Neuron (in vitro differentiated cells): Measurements from ENCODE around the gene GOLGA6L9.
"Not testable (repeated sequence)": the region's sequence is repeated elsewhere in the genome, so short reads cannot be mapped to it uniquely, and the experiment has no call there.

Experiments used
- H2AFZ ChIP-seq: one replicate; pipeline ENCODE4 v1.6.1; 2013; ENCODE audit warnings: low read depth, mild to moderate bottlenecking, inconsistent platforms, low read length, moderate library complexity
- H3K27me3 ChIP-seq: one replicate; pipeline ENCODE4 v1.6.1; 2013; ENCODE audit warnings: low read length; ENCODE audit not compliant: insufficient read depth
- H3K36me3 ChIP-seq: one replicate; pipeline ENCODE4 v1.6.1; 2013; ENCODE audit warnings: low read length; ENCODE audit not compliant: insufficient read depth
- H3K4me1 ChIP-seq: one replicate; pipeline ENCODE4 v1.6.1; 2013; ENCODE audit warnings: low read length; ENCODE audit not compliant: insufficient read depth
- H3K4me3 ChIP-seq: 2 replicates; pipeline ENCODE4 v1.5.1; 2013; ENCODE audit warnings: mild to moderate bottlenecking, low read length, moderate library complexity
- H3K9me3 ChIP-seq: one replicate; pipeline ENCODE4 v1.6.1; 2013; ENCODE audit warnings: low read length

GOLGA6L9 gene, protein sequence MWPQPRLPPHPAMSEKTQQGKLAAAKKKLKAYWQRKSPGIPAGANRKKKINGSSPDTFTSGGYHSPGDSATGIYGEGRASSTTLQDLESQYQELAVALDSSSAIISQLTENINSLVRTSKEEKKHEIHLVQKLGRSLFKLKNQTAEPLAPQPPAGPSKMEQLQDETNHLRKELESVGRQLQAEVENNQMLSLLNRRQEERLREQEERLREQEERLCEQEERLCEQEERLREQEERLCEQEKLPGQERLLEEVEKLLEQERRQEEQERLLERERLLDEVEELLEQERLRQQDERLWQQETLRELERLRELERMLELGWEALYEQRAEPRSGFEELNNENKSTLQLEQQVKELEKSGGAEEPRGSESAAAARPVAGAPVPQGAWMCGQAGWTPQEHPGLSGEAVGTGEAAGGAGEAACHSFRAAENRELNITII

DNA sequence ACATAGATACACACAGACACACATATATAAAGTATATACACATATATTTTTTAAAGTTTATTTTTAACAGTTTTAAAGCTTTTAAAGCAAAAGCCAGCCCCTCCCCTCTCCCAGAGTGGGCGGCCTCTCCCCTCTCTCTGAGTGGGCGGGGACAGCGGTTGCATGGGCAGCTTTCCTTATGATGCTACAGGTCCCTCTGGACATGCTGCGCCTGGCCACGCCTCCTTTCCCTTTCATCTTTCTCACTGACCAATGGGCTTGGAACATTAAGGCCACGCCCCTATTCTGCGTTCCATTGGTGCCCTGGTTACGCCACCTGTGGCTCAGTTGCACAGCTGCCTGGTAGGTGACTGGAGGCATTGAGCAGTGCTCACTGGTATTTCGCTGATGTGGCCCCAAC, at the start of gene GOLGA6L9:
GOLGA6L9 (plus strand) TSS at position 124 of the 400 bp plus-strand sequence; CDS start at position 388, 264 bp downstream.
- not testable (repeated sequence) for H3K27me3 ChIP-seq, H3K36me3 ChIP-seq, H2AFZ ChIP-seq, H3K4me3 ChIP-seq, H3K9me3 ChIP-seq, H3K4me1 ChIP-seq

DNA sequence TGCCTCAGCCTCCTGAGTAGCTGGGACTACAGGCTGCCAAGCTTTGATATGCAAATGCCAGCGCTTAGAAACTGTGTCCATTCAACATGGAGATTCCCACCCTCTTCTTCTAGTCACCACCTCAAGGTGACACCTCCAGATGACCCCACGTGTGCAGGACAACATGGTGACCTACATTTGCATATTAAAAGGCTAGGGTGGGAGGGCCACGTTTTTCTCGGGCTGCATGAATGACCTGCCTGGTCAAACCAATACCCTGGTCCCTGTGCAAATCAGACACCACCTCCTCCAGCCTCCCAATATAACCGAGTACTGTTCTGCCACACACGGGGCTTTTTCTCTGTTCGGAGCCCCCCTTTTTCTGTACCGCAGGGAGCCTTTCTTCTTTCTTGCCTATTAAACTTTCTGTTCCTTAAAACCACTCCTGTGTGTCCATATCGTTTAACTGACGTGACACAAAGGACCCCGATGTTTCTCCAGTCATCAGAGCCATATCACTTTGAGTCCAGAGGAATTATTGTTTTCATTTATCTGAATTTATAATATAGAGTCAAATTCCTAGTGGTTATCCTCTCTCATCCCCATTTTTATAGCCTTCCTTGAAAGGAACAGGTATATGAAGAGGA, 48.2 kb upstream of the GOLGA6L9 start:
- not testable (repeated sequence) for H3K4me1 ChIP-seq, H3K9me3 ChIP-seq, H2AFZ ChIP-seq, H3K27me3 ChIP-seq, H3K36me3 ChIP-seq, H3K4me3 ChIP-seq

DNA sequence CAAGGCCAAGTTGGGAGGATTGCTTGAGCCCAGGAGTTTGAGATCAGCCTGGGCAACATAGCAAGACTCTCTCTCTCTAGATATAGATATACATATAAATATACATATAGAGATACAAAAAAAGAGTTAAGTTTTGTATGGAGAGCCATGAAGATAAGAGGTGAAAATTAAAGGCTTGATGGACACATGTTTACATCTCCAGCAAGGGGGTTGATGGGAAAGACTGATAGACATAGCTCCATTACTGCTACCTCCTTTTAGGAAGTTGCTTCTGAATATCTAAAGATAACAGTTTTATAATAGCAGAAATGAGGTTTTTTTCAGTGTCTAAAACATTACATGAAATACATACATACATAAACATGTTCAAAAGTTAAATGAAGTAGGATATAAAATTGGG, 42.4 kb upstream of the GOLGA6L9 start:
- not testable (repeated sequence) for H3K4me3 ChIP-seq, H2AFZ ChIP-seq, H3K27me3 ChIP-seq, H3K9me3 ChIP-seq, H3K36me3 ChIP-seq, H3K4me1 ChIP-seq

DNA sequence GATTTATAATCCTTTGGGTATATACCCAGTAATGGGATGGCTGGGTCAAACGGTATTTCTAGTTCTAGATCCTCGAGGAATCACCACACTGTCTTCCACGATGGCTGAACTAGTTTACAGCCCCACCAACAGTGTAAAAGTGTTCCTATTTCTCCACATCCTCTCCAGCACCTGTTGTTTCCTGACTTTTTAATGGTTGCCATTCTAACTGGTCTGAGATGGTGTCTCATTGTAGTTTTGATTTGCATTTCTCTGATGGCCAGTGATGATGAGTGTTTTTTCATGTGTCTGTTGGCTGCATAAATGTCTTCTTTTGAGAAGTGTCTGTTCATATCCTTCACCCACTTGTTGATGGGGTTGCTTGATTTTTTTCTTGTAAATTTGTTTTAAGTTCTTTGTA, 39.5 kb upstream of the GOLGA6L9 start:
- H3K9me3 ChIP-seq, H3K4me3 ChIP-seq, H2AFZ ChIP-seq, H3K4me1 ChIP-seq, H3K27me3 ChIP-seq, H3K36me3 ChIP-seq: not testable (repeated sequence)

DNA sequence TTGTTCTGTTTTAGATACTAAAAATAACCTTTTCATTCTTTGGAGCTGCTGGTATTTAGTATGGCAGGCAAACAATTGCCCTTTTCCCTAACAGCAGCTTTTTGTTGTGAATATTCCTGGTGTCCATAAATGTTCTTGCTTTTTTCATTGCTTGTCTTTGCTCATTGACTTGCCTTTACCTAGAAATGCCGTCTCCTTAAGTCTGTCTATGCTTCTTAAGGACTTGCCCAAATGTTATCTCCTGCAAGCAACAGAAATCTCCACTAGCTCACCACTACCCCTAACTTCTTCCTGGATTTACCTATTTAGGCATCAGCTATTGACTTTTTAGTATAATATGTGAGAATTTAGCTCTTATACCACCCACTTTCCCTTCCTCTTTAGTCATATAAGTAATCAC, 37.5 kb upstream of the GOLGA6L9 start:
- not testable (repeated sequence) for H3K4me3 ChIP-seq, H3K9me3 ChIP-seq, H3K27me3 ChIP-seq, H3K36me3 ChIP-seq, H3K4me1 ChIP-seq, H2AFZ ChIP-seq

DNA sequence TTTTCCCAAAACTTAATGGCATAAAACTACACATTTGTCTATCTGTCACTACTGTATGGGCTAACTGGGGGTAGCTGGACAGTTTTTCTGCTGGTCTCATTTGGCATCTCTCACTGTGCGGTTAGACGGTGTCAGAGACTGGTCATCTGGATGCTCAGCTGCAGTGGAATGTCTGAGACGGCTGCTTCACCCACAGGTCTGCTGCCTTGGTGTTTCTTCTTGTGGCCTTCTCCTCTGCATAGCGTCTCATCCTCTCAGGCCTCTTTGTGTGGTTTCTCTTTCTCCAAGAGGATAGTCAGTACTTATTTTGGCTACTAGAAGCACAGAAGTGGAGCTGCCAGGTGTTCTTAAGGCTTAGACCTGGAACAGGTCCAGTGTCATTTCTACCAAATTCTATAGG, 35.9 kb upstream of the GOLGA6L9 start:
- no peak overlapping the region for H2AFZ ChIP-seq
- no peaks in the 10 kb centered on the region for H3K36me3 ChIP-seq
- no peaks in the 10 kb centered on the region for H3K27me3 ChIP-seq
- H3K4me3 ChIP-seq = no peak overlapping the region
- H3K4me1 ChIP-seq = no peaks in the 10 kb centered on the region
- H3K9me3 ChIP-seq = no peaks in the 10 kb centered on the region

DNA sequence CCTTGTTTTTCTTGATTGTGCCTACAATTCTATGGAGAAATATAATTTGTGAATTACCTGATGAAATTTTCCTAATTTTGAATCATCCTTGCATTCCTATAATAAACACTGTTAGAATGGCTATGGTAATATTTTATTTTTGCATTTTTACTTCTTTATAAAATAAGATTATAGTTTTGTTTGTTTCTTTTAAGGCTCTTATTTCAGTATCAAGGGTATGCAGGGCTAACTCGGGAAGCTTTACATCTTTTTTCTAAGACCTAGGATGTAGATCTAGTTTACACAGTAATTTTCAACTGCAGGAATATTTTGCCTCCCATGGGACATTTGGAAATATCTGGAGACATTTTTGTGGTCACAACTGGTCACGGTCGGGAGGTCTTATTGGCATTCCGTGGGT, 33.8 kb upstream of the GOLGA6L9 start:
- H3K9me3 ChIP-seq, H3K36me3 ChIP-seq, H2AFZ ChIP-seq, H3K27me3 ChIP-seq, H3K4me1 ChIP-seq, H3K4me3 ChIP-seq: not testable (repeated sequence)

DNA sequence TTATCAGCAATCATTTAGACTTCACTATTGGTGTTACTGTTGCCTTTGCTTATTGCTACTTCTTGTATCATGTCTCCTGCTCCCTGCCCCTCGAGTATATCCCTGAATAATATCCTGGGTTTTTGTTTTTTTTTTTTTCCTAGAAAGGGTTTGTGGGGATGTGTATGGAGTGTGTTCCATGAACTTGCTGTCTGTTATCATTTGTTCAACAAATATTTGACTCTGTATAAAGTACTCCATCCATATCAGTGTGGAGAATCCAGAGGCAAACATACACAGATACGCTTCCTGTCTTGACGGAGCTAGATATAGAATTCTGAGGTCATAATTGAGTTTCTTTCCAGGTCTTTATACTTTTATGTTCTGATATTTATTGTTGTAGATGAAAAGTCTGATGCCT, 31.8 kb upstream of the GOLGA6L9 start:
- H3K36me3 ChIP-seq = no peaks in the 10 kb centered on the region
- no peak overlapping the region for H2AFZ ChIP-seq
- no peaks in the 10 kb centered on the region for H3K27me3 ChIP-seq
- H3K9me3 ChIP-seq = no peaks in the 10 kb centered on the region
- no peaks in the 10 kb centered on the region for H3K4me1 ChIP-seq
- no peak overlapping the region for H3K4me3 ChIP-seq

DNA sequence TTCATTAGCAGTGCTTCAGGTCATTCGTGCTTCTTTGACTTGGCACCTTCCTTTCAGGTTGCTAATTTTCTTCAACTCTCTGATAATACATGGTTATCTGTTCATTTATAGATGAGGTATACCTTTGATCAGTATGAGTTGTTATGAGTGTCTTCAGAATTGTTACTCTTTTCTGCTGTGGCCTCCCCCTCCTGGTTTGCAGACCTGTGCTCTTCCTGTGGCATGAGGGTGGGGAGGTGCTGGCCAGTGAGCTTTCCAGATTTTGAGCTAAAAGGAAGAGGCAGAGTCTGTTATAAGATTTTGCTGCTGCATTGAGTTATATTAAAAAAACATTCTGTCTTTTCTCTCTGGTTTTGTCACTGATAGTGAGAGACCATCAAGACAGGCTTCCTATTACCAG, 30.8 kb upstream of the GOLGA6L9 start:
- Histone ChIP-seq H3K4me1 (no peaks in the 10 kb centered on the region), H3K27me3 (no peaks in the 10 kb centered on the region), H3K36me3 (no peaks in the 10 kb centered on the region)

DNA sequence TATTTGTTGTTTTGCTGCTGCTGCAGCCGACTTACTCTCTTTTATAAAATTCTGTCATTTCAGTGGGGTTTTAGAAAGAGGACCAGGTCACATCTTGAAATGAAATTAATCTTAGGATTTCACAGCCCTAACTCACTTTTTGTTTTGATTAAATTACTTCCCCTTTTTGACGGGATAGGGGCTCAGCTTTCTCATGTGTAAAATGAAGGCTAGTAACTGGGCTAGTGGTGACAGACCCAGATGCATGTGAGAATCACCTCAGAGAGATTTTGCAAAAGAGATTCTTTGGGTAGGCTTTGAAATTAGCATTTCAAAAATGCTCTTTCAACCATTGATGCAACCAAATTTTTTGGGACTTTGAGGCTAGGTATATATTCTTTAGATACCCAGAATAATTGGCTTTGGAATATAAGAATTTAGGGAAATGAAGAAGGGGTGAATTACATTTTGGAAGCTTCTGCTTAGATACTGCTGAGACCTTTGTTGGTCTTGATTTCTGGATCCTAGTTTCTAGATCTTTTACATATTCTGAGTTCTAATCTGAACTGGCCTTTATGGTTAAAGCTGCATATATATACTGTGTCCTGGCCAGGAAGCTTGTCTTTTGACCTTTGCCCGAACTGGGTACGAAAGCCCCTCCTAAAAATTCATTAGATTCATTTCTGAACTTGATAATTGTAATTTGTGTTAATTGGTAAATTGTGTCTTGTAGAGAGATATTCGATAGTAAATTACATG, 30.1 kb upstream of the GOLGA6L9 start:
- not testable (repeated sequence) for H2AFZ ChIP-seq, H3K9me3 ChIP-seq, H3K4me1 ChIP-seq, H3K4me3 ChIP-seq, H3K36me3 ChIP-seq, H3K27me3 ChIP-seq

More for the DNA sequence above, 30.8 kb upstream of the GOLGA6L9 start:
- Histone ChIP-seq H3K9me3 (no peaks in the 10 kb centered on the region), H2AFZ (no peak overlapping the region), H3K4me3 (no peak overlapping the region)

DNA sequence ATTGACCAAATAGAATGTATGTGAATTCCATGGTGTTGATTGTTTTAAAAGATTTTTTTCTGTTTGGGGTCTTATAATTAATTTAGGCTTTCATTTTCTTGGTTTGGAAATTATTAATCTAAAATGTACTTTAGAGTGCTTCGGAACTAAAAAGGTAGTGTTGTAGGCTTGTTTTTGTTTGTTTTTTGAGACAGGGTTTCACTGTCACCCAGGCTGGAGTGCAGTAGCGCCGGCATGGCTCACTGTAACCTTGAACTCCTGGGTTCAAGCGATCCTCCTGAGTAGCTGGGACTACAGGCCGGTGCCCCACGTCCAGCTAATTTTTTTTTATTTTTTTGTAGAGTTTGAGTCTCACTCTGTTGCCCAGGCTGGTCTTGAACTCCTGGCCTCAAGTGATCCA, 27.7 kb upstream of the GOLGA6L9 start:
- H3K36me3 ChIP-seq, H3K4me1 ChIP-seq, H3K9me3 ChIP-seq, H3K27me3 ChIP-seq, H3K4me3 ChIP-seq, H2AFZ ChIP-seq: not testable (repeated sequence)

DNA sequence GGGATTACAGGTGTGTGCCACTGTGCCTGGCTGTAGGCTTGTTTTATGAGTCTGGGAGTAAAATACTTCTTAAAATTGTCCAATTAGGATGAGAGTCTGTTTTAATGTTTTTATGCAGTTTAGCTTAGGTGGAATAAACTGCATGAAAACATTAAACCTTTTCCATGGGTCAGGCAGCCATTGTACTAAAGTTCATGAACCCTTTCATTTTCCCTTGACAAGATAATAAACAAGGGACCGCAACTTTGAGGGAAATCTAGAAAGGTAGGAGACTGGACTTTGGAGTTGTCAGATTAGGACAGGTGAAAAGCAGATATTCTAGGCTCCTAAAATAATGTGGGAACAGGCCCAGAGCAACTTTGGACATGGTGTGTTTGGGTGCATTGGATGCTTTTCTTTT, 27.3 kb upstream of the GOLGA6L9 start:
- not testable (repeated sequence) for H3K36me3 ChIP-seq, H2AFZ ChIP-seq, H3K4me3 ChIP-seq, H3K4me1 ChIP-seq, H3K9me3 ChIP-seq, H3K27me3 ChIP-seq

DNA sequence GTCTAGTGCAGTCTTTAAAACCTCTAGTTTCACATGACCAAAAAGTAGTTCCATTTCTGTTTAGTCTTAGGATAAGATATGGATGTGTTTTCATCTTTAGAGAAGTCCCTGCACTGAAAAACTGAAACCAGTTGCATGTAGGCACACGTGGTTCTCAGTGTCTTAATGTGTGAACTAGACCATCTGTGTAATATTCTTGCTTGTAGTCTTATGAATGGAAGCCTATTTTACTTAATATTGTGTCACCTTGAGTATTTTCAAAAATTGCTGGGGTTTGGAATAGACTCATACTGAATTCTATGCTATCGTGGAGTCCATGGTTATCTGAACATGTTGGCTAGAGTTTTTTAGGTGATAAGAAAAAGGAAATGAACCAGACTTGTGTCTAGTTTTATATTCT, 23.4 kb upstream of the GOLGA6L9 start:
- H2AFZ ChIP-seq, H3K4me3 ChIP-seq, H3K4me1 ChIP-seq, H3K27me3 ChIP-seq, H3K9me3 ChIP-seq: not testable (repeated sequence)
- peaks cover 13% of the 10 kb centered on the region for H3K36me3 ChIP-seq
